Activated T-cell treated with anti-CD3 and anti-CD28 coated beads, Interleukin-2, amount 50 U/mL, for 4 hours (primary cell): ENCODE results near the gene RPS18. TPM values are rescaled to one million over a fixed set of nuclear protein-coding genes. Genes with fewer than 3 reads are reported as not detected.
"Not testable (repeated sequence)": the region's sequence is repeated elsewhere in the genome, so short reads cannot be mapped to it uniquely, and the experiment has no call there.

ENCODE experiments used
- ATAC-seq, 2 donors: fragments of 200-7000 bp; cut with Tn5 transposase; one replicate each; pipeline ENCODE4 v1.10.0; 2021
- DNase-seq: peaks from one replicate; pipeline ENCODE4 v3.0.0-alpha.2; 2020
- H3K27me3 Mint-ChIP-seq: one replicate; pipeline ENCODE4 v1.8.0; 2021; ENCODE audit warnings: low read depth, mixed read lengths
- H3K36me3 Mint-ChIP-seq: one replicate; pipeline ENCODE4 v1.8.0; 2022; ENCODE audit warnings: mixed read lengths; ENCODE audit not compliant: insufficient read depth
- H3K4me1 Mint-ChIP-seq: one replicate; pipeline ENCODE4 v1.8.0; 2021; ENCODE audit warnings: low read depth, mixed read lengths
- H3K4me3 Mint-ChIP-seq: one replicate; pipeline ENCODE4 v1.8.0; 2021; ENCODE audit warnings: mild to moderate bottlenecking, moderate library complexity, mixed read lengths
- H3K9me3 Mint-ChIP-seq: one replicate; pipeline ENCODE4 v1.8.0; 2021; ENCODE audit warnings: mixed read lengths
- total RNA-seq, 3 donors: library from RNA; stranded (reverse); gene quantifications; one replicate each; pipeline ENCODE4 v1.2.1, GENCODE V29; 2021

Gene RPS18
- total RNA-seq, 3 donors from 2014 or later = 4,231 to 4,415 (median 4,409) TPM

- Mint-ChIP-seq H3K9me3 (no peaks in the 10 kb centered on the region), H3K36me3 (peaks cover 45% of the 10 kb centered on the region), H3K4me1 (peaks cover 52% of the 10 kb centered on the region), H3K27me3 (no peaks in the 10 kb centered on the region), H3K4me3 (peak within 1 kb of the TSS; percentile 96)
- peak; percentile 55 for DNase-seq
- ATAC-seq = peak; percentile 70 to 71
Observed at GRCh38 chr6:33276864-33277662, 5.2 kb downstream of the RPS18 start, which contains the start of gene B3GALT4. Gene B3GALT4, plus strand, starts transcription at chr6:33277123. Its CDS starts 297 bp downstream, at chr6:33277420.

- no peaks in the 10 kb centered on the region for H3K27me3 Mint-ChIP-seq
- DNase-seq (no peak), ATAC-seq (peak; percentile 1 to 3)
- peaks cover 42% of the 10 kb centered on the region for H3K36me3 Mint-ChIP-seq
- H3K9me3 Mint-ChIP-seq = no peaks in the 10 kb centered on the region
- H3K4me1 Mint-ChIP-seq = peaks cover 47% of the 10 kb centered on the region
- peak overlapping the region; percentile 81 for H3K4me3 Mint-ChIP-seq
Observed at GRCh38 chr6:33277663-33278391, 6.0 kb downstream of the RPS18 start.

GRCh38 chr6:33278392-33278741 is 6.5 kb downstream of the RPS18 start:
- H3K27me3 Mint-ChIP-seq = no peaks in the 10 kb centered on the region
- DNase-seq (no peak), ATAC-seq (no peak)
- no peak overlapping the region for H3K4me3 Mint-ChIP-seq
- H3K4me1 Mint-ChIP-seq = peaks cover 44% of the 10 kb centered on the region
- no peaks in the 10 kb centered on the region for H3K9me3 Mint-ChIP-seq
- peaks cover 36% of the 10 kb centered on the region for H3K36me3 Mint-ChIP-seq

- Mint-ChIP-seq H3K36me3 (peaks cover 33% of the 10 kb centered on the region), H3K9me3 (no peaks in the 10 kb centered on the region), H3K4me3 (no peak overlapping the region), H3K27me3 (no peaks in the 10 kb centered on the region), H3K4me1 (peaks cover 44% of the 10 kb centered on the region)
- no peak for DNase-seq
- no peak for ATAC-seq
Observed at GRCh38 chr6:33278810-33279209, 6.9 kb downstream of the RPS18 start.

- no peaks in the 10 kb centered on the region for H3K9me3 Mint-ChIP-seq
- no peaks in the 10 kb centered on the region for H3K27me3 Mint-ChIP-seq
- peaks cover 42% of the 10 kb centered on the region for H3K4me1 Mint-ChIP-seq
- ATAC-seq (no peak), DNase-seq (no peak)
- H3K4me3 Mint-ChIP-seq = no peak overlapping the region
- H3K36me3 Mint-ChIP-seq = peaks cover 32% of the 10 kb centered on the region
Observed at GRCh38 chr6:33279257-33279695, 7.4 kb downstream of the RPS18 start.

GRCh38 chr6:33279971-33280511 is 8.2 kb downstream of the RPS18 start:
- no peaks in the 10 kb centered on the region for H3K27me3 Mint-ChIP-seq
- peaks cover 34% of the 10 kb centered on the region for H3K4me1 Mint-ChIP-seq
- ATAC-seq = no peak
- no peak overlapping the region for H3K4me3 Mint-ChIP-seq
- peaks cover 26% of the 10 kb centered on the region for H3K36me3 Mint-ChIP-seq
- no peak for DNase-seq
- no peaks in the 10 kb centered on the region for H3K9me3 Mint-ChIP-seq

GRCh38 chr6:33280539-33280938 is 8.7 kb downstream of the RPS18 start:
- no peak overlapping the region for H3K4me3 Mint-ChIP-seq
- ATAC-seq (no peak), DNase-seq (no peak)
- H3K27me3 Mint-ChIP-seq = no peaks in the 10 kb centered on the region
- H3K36me3 Mint-ChIP-seq = peaks cover 21% of the 10 kb centered on the region
- no peaks in the 10 kb centered on the region for H3K9me3 Mint-ChIP-seq
- H3K4me1 Mint-ChIP-seq = peaks cover 29% of the 10 kb centered on the region

GRCh38 chr6:33285214-33285613 is 13.3 kb downstream of the RPS18 start:
- peaks cover 30% of the 10 kb centered on the region for H3K4me1 Mint-ChIP-seq

GRCh38 chr6:33286946-33287914 is 15.4 kb downstream of the RPS18 start:
- Mint-ChIP-seq H3K27me3 (no peaks in the 10 kb centered on the region), H3K9me3 (no peaks in the 10 kb centered on the region), H3K4me3 (peak overlapping the region; percentile 98), H3K36me3 (peaks cover 33% of the 10 kb centered on the region), H3K4me1 (peaks cover 38% of the 10 kb centered on the region)
- no peak for DNase-seq
- ATAC-seq = no peak

More at GRCh38 chr6:33285214-33285613, 13.3 kb downstream of the RPS18 start:
- ATAC-seq, H3K9me3 Mint-ChIP-seq, H3K27me3 Mint-ChIP-seq, DNase-seq, H3K4me3 Mint-ChIP-seq: not testable (repeated sequence)
- H3K36me3 Mint-ChIP-seq = peaks cover 30% of the 10 kb centered on the region

GRCh38 chr6:33288141-33288920 is 16.5 kb downstream of the RPS18 start:
- H3K9me3 Mint-ChIP-seq = no peaks in the 10 kb centered on the region
- no peak for DNase-seq
- H3K4me3 Mint-ChIP-seq = peak overlapping the region; percentile 98
- peaks cover 38% of the 10 kb centered on the region for H3K4me1 Mint-ChIP-seq
- no peaks in the 10 kb centered on the region for H3K27me3 Mint-ChIP-seq
- peaks cover 37% of the 10 kb centered on the region for H3K36me3 Mint-ChIP-seq
- ATAC-seq = no peak

GRCh38 chr6:33288921-33289783 is 17.3 kb downstream of the RPS18 start, which contains the start of the genes PFDN6 and WDR46:
Gene PFDN6, plus strand, starts transcription at chr6:33289601. Its CDS starts 256 bp downstream, at chr6:33289857.
Gene WDR46, minus strand, starts transcription at chr6:33289239. Its CDS starts 69 bp downstream, at chr6:33289170.
- no peaks in the 10 kb centered on the region for H3K9me3 Mint-ChIP-seq
- peak; percentile 97 to 98 for ATAC-seq
- H3K36me3 Mint-ChIP-seq = peaks cover 40% of the 10 kb centered on the region
- H3K4me1 Mint-ChIP-seq = peaks cover 40% of the 10 kb centered on the region
- H3K4me3 Mint-ChIP-seq = peak within 1 kb of the TSS; percentile 98
- no peaks in the 10 kb centered on the region for H3K27me3 Mint-ChIP-seq
- DNase-seq = peak; percentile 69

GRCh38 chr6:33289784-33290315 is 18.0 kb downstream of the RPS18 start:
- Mint-ChIP-seq H3K9me3 (no peaks in the 10 kb centered on the region), H3K4me3 (peak overlapping the region; percentile 98), H3K4me1 (peaks cover 40% of the 10 kb centered on the region), H3K27me3 (no peaks in the 10 kb centered on the region), H3K36me3 (peaks cover 38% of the 10 kb centered on the region)
- ATAC-seq (peak; percentile 23 to 24), DNase-seq (no peak)
